Measurements from ENCODE around the gene NHLRC1. TPM values are rescaled to one million over a fixed set of nuclear protein-coding genes. Genes with fewer than 3 reads are reported as not detected.
A peak's percentile ranks its signal among the peaks of the same experiment; 100 is the strongest.

Gene NHLRC1
- total RNA-seq (1 to 10 TPM; 2.2 to 4.3 (median 3.2) TPM), polyA plus RNA-seq (1 to 10 TPM in 1 of 3 donors, under 1 TPM in 2; 0.32 to 4.2 (median 0.88) TPM)
- long read RNA-seq, donor 1, partial matches to known transcripts: 0 of 3 reads
- long read RNA-seq, donor 1, other reads (novel, unspliced or antisense): 0 of 3 reads
- long read RNA-seq, donor 2, partial matches to known transcripts: 0 of 2 reads
- long read RNA-seq, donor 2, other reads (novel, unspliced or antisense): 0 of 2 reads
- long read RNA-seq, donor 3, partial matches to known transcripts: 0 of 3 reads
- long read RNA-seq, donor 3, other reads (novel, unspliced or antisense): 0 of 3 reads
- long read RNA-seq, donor 4, transcript NHLRC1-201 (1 exons, 2,248 nt): major isoform, 5 of 5 reads
- long read RNA-seq, donor 4, partial matches to known transcripts: 0 of 5 reads
- long read RNA-seq, donor 4, other reads (novel, unspliced or antisense): 0 of 5 reads
- long read RNA-seq, donor 5, transcript NHLRC1-201 (1 exons, 2,248 nt): major isoform, 10 of 10 reads
- long read RNA-seq, donor 5, partial matches to known transcripts: 0 of 10 reads
- long read RNA-seq, donor 5, other reads (novel, unspliced or antisense): 0 of 10 reads
- long read RNA-seq, donor 6: 0 reads
- long read RNA-seq, donor 7: 0 reads
- long read RNA-seq, donor 8, partial matches to known transcripts: 0 of 1 reads
- long read RNA-seq, donor 8, other reads (novel, unspliced or antisense): 0 of 1 reads
- long read RNA-seq, donor 9, partial matches to known transcripts: 0 of 1 reads
- long read RNA-seq, donor 9, other reads (novel, unspliced or antisense): 0 of 1 reads
- long read RNA-seq, donor 10, partial matches to known transcripts: 0 of 3 reads
- long read RNA-seq, donor 10, other reads (novel, unspliced or antisense): 0 of 3 reads

GRCh38 chr6:18122128-18123093, at the start of gene NHLRC1:
NHLRC1 (minus strand) TSS chr6:18122677; CDS start chr6:18122606, 71 bp downstream.
- 18 to 82% (median 36%) methylated on average over 9 to 82 of the region's 82 CpGs for WGBS, 4 donors
- no peaks in the 10 kb centered on the region for H3K27me3 ChIP-seq
- peaks cover 5 to 6% of the 10 kb centered on the region in 2 donors for H3K4me1 ChIP-seq (replicated peaks in 1 of 2)
- H3K4me3 ChIP-seq: peak within 1 kb of the TSS in 2 of 4 donors; percentile 31 to 46
- DNase-seq: peak; percentile 90 to 96 (median 93)
- no peaks in the 10 kb centered on the region for H3K9me3 ChIP-seq (replicated peaks in 1 of 3)
- intact Hi-C loops (cut with DNase I): loop anchor here (5.0 to 10.0 kb wide), 3 partner anchors 135 to 538 kb away; partner anchors contain the start of gene KIF13A (in 1 of the 2)
- TF ChIP-seq CTCF (IDR thresholded peaks at IDR 0.05) (peak; percentile 93 to 98 (median 94)), POLR2A (IDR thresholded peaks at IDR 0.05) (peak; percentile 19 to 60)
- H3K27ac ChIP-seq: peak within 1 kb of the TSS in 3 of 5 donors; percentile 35 to 51 (median 42)
- no peaks in the 10 kb centered on the region for H3K36me3 ChIP-seq (replicated peaks in 1 of 2)

DNA sequence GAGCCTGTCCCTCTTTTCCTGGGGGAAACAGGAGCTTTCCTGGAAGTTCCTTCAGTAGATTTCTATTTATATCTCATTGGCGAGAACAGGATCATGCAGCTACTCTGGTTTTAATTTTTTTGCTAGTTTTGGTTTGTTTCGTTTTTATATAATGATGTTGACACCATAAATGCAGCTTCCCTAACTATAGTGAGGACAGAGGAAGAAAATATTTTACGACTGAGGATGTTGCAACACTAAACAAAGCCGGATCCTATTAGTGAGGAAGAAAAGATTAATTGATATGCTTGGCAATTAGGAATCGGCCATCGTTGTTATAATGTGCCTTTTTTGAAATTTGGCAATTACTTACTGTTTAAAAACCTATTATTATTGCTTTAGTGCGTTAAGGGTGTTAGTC, 49.4 kb upstream of the NHLRC1 start:
- TF ChIP-seq CTCF (IDR thresholded peaks at IDR 0.05): no peak
- intact Hi-C loops (cut with DNase I): no loop called here
- Histone ChIP-seq H3K4me3 (no peak overlapping the region), H3K27ac (peak overlapping the region in 2 of 5 donors; percentile 31 to 43), H3K9me3 (replicated peaks in 1 of 3) (no peaks in the 10 kb centered on the region), H3K36me3 (replicated peaks in 1 of 2) (peaks cover 0 to 8% of the 10 kb centered on the region in 2 donors), H3K4me1 (replicated peaks in 1 of 2) (no peaks in the 10 kb centered on the region), H3K27me3 (no peaks in the 10 kb centered on the region)
- DNase-seq: no peak
- WGBS, 4 donors: 77 to 83% (median 80%) methylated on average over 7 of the region's 7 CpGs

DNA sequence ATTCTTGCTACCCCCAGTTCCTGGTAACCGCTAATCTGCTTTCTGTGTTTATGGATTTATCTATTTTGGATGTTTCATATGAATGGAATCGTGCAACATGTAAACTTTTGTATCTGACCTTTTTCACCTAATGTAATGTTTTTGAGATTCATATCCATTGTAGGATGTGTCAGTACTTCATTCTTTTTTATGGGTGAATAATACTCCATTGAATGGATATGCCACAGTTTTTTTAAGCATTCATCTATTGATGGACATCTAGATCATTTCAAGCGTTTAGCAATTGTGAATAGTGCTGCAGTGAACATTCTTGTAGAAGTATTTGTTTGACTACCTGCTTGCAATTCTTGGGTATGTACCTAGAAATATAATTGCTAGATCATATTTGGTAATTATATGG, 45.8 kb upstream of the NHLRC1 start:
- Histone ChIP-seq H3K4me1 (replicated peaks in 1 of 2) (no peaks in the 10 kb centered on the region), H3K36me3 (replicated peaks in 1 of 2) (peaks cover 0 to 18% of the 10 kb centered on the region in 2 donors), H3K4me3 (no peak overlapping the region), H3K9me3 (replicated peaks in 1 of 3) (no peaks in the 10 kb centered on the region), H3K27me3 (no peaks in the 10 kb centered on the region), H3K27ac (no peak overlapping the region)
- no peak for DNase-seq
- TF ChIP-seq POLR2A (IDR thresholded peaks at IDR 0.05): no peak
- TF ChIP-seq CTCF (IDR thresholded peaks at IDR 0.05): no peak
- WGBS, 4 donors: 95 to 100% (median 99%) methylated on average over 3 of the region's 3 CpGs
- intact Hi-C loops (cut with DNase I): no loop called here
